HL-60 (cell line): ENCODE results near the gene BRIP1.
"Not testable (repeated sequence)": the region's sequence is repeated elsewhere in the genome, so short reads cannot be mapped to it uniquely, and the experiment has no call there.

Experiments
- DNase-seq, 2 experiments: peaks; one replicate each; pipeline ENCODE4 v3.0.0-alpha.2; 2010 to 2020; ENCODE audit warnings: low read depth in 1 of 2, low spot score in 1 of 2
- H3K27ac ChIP-seq: fragments of 250-450 bp; sonication (Bioruptor Pico); replicated peaks from 2 replicates; pipeline ENCODE4 v1.5.1; 2020; ENCODE audit warnings: mild to moderate bottlenecking, moderate library complexity
- H3K27me3 ChIP-seq: fragments of 250-450 bp; sonication (Bioruptor Pico); 2 replicates; pipeline ENCODE4 v1.5.1; 2021; ENCODE audit warnings: mild to moderate bottlenecking, moderate library complexity; ENCODE audit not compliant: insufficient read depth, poor library complexity, severe bottlenecking
- H3K4me3 ChIP-seq: replicated peaks from 2 replicates; pipeline ENCODE4 v1.5.1; 2011; ENCODE audit warnings: mild to moderate bottlenecking, control low read depth, low read length; ENCODE audit not compliant: insufficient read depth
- GABPA ChIP-seq: IDR thresholded peaks from 2 replicates; pipeline ENCODE4 v1.6.1; 2012; ENCODE audit warnings: low read depth
- POLR2AphosphoS5 ChIP-seq: IDR thresholded peaks from 2 replicates; pipeline ENCODE4 v1.6.1; 2012; ENCODE audit warnings: low read depth
- SPI1 ChIP-seq: IDR thresholded peaks from 2 replicates; pipeline ENCODE4 v1.6.1; 2012; ENCODE audit warnings: low read depth, mild to moderate bottlenecking, borderline replicate concordance
- TF ChIP-seq, protein P1 (sequence below): IDR thresholded peaks from 2 replicates; pipeline ENCODE4 v1.6.1; 2012; ENCODE audit warnings: low read depth; ENCODE audit not compliant: insufficient replicate concordance
- TF ChIP-seq, protein P2 (sequence below): IDR thresholded peaks from one replicate; pipeline ENCODE4 v1.5.1; 2011; ENCODE audit warnings: low read length, control low read depth, inconsistent platforms; ENCODE audit not compliant: insufficient read depth

Gene BRIP1

DNA sequence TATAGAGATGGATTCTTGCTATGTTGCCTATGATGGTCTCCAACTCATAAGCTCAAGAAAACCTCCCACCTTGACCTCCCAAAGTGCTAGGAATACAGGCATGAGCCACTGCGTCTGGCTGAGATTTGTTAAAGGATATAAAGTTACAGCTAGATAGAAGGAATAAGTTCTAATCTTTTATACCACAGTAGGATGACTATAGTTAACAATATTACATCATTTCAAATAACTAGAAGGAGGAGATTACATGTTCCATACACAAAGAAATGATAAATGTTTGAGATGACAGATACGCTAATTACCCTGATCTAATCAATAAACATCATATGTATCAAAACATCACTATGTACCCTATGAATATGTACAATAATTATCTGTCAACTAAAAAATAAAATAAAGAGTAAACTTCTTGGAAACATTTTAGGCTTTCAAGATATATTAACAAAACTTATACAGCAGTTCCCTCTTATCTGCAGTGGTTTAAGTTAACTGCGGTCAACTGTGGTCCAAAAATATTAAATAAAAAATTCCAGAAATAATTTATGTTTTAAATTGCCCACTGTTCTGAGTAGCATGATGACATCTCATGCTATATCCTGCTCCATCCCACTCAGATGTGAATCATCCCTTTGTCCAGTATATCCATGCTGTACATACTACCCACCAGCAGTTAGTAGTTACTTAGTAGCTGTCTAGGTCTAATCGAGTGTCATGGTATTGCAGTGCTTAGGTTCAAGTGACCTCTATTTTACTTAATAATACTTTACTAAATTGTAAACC, 143.1 kb downstream of the BRIP1 start:
- Histone ChIP-seq H3K27ac (no peak overlapping the region), H3K4me3 (no peak overlapping the region), H3K27me3 (no peaks in the 10 kb centered on the region)
- no peak for DNase-seq
- TF ChIP-seq, protein P1, sequence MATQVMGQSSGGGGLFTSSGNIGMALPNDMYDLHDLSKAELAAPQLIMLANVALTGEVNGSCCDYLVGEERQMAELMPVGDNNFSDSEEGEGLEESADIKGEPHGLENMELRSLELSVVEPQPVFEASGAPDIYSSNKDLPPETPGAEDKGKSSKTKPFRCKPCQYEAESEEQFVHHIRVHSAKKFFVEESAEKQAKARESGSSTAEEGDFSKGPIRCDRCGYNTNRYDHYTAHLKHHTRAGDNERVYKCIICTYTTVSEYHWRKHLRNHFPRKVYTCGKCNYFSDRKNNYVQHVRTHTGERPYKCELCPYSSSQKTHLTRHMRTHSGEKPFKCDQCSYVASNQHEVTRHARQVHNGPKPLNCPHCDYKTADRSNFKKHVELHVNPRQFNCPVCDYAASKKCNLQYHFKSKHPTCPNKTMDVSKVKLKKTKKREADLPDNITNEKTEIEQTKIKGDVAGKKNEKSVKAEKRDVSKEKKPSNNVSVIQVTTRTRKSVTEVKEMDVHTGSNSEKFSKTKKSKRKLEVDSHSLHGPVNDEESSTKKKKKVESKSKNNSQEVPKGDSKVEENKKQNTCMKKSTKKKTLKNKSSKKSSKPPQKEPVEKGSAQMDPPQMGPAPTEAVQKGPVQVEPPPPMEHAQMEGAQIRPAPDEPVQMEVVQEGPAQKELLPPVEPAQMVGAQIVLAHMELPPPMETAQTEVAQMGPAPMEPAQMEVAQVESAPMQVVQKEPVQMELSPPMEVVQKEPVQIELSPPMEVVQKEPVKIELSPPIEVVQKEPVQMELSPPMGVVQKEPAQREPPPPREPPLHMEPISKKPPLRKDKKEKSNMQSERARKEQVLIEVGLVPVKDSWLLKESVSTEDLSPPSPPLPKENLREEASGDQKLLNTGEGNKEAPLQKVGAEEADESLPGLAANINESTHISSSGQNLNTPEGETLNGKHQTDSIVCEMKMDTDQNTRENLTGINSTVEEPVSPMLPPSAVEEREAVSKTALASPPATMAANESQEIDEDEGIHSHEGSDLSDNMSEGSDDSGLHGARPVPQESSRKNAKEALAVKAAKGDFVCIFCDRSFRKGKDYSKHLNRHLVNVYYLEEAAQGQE: no peak
- TF ChIP-seq POLR2AphosphoS5: no peak
- no peak for TF ChIP-seq SPI1

DNA sequence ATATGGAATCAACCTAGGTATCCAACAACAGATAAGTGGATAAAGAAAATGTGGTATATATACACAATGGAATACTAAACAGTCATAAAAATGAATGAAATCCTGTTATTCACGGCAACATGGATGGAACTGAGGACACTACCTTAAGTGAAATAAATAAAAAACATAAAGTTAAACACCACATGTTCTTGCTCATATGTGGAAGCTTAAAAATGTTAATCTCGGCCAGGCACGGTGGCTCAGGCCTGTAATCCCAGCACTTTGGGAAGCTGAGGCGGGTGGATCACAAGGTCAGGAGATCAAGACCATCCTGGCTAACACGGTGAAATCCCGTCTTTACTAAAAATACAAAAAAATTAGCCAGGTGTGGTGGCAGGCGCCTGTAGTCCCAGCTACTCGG, 144.1 kb downstream of the BRIP1 start:
- H3K4me3 ChIP-seq, H3K27me3 ChIP-seq, DNase-seq: not testable (repeated sequence)

DNA sequence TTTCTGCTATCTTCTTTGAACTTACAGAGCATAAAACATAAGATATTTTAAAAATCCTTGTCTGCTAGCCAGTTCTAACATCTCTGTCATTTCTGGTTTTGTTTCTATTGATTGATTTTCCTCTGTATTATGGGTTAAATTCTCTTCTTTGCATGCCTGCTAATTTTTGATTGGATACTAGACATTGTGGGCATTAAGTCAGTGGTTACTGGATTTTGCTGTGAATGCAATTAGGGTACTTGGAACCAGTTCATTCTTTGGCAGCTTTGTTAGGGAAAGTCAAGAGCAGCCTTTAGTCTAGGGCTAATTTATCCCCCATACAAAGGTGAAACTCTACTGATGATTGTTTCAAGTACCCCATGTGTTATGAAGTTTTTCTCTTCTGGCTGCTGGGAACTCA, 145.3 kb downstream of the BRIP1 start:
- TF ChIP-seq, protein P2, sequence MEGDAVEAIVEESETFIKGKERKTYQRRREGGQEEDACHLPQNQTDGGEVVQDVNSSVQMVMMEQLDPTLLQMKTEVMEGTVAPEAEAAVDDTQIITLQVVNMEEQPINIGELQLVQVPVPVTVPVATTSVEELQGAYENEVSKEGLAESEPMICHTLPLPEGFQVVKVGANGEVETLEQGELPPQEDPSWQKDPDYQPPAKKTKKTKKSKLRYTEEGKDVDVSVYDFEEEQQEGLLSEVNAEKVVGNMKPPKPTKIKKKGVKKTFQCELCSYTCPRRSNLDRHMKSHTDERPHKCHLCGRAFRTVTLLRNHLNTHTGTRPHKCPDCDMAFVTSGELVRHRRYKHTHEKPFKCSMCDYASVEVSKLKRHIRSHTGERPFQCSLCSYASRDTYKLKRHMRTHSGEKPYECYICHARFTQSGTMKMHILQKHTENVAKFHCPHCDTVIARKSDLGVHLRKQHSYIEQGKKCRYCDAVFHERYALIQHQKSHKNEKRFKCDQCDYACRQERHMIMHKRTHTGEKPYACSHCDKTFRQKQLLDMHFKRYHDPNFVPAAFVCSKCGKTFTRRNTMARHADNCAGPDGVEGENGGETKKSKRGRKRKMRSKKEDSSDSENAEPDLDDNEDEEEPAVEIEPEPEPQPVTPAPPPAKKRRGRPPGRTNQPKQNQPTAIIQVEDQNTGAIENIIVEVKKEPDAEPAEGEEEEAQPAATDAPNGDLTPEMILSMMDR: no peak
- TF ChIP-seq POLR2AphosphoS5 (no peak), GABPA (no peak), SPI1 (no peak)
- TF ChIP-seq, protein P1: no peak
- no peak overlapping the region for H3K4me3 ChIP-seq
- H3K27ac ChIP-seq: no peak overlapping the region
- no peak for DNase-seq
- H3K27me3 ChIP-seq: no peaks in the 10 kb centered on the region

More for the DNA sequence above, 144.1 kb downstream of the BRIP1 start:
- H3K27ac ChIP-seq: not testable (repeated sequence)

DNA sequence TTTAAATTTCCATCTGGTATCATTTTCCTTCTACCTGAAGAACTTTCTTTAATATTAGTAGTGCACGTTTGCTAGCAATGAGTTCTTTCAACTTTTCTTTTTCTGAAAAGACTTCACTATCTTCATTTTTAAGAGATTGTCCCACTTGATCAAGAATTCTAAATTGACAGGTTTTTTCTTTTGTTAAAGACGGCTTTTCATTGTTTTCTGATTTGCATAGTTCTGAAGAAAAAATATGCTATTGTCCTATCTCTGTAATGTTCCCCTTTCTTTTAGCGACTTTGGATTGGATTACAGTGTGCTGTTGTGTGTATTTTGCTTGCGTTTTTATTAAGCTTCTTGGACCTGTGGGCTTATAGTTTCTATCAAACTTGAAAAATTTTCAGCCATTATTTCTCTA, 146.0 kb downstream of the BRIP1 start:
- no peak for DNase-seq
- TF ChIP-seq, protein P2: no peak
- TF ChIP-seq POLR2AphosphoS5 (no peak), SPI1 (no peak), GABPA (no peak)
- TF ChIP-seq, protein P1: no peak
- no peak overlapping the region for H3K4me3 ChIP-seq

More for the DNA sequence above, 146.0 kb downstream of the BRIP1 start:
- Histone ChIP-seq H3K27ac (no peak overlapping the region), H3K27me3 (no peaks in the 10 kb centered on the region)
